HG03520 (cell line): Measurements from ENCODE around the gene CCDC87.
"Not testable (repeated sequence)": the region's sequence is repeated elsewhere in the genome, so short reads cannot be mapped to it uniquely, and the experiment has no call there.

Source experiments
- ATAC-seq: cut with Tn5 transposase; IDR thresholded peaks from one replicate; pipeline ENCODE4 v1.9.1; 2021; ENCODE audit warnings: mild to moderate bottlenecking, moderate library complexity; ENCODE audit not compliant: unreplicated experiment

The CCDC87 gene

DNA sequence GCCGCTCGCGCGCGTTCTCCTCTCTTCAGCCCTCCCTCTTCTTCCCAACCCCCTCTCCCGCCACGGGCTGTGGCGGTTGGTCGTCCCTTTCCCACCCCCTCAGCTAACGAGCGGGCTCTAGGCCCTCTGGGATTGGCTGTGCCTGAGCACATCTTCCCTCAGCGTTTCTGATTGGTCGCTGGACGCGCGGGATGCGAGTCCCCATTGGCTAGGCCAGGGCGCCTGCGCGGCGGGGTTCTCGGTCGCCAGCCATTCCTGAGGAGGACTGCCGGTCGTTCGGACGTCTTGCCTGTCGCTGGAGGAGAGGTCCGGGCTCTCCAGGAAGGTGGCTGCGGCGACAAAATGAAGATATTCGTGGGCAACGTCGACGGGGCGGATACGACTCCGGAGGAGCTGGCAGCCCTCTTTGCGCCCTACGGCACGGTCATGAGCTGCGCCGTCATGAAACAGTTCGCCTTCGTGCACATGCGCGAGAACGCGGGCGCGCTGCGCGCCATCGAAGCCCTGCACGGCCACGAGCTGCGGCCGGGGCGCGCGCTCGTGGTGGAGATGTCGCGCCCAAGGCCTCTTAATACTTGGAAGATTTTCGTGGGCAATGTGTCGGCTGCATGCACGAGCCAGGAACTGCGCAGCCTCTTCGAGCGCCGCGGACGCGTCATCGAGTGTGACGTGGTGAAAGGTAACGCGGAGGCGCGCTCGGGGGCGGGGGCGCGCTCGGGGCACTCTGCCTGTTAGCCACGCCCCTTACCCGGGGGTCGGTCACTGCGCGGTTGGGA is 23.7 kb upstream of the CCDC87 start, which contains the start of gene RBM14:
Gene RBM14 (plus strand): TSS at position 252 of the 776 bp plus-strand sequence. CDS start 91 bp downstream, at position 343.
- peak; percentile 93 for ATAC-seq

DNA sequence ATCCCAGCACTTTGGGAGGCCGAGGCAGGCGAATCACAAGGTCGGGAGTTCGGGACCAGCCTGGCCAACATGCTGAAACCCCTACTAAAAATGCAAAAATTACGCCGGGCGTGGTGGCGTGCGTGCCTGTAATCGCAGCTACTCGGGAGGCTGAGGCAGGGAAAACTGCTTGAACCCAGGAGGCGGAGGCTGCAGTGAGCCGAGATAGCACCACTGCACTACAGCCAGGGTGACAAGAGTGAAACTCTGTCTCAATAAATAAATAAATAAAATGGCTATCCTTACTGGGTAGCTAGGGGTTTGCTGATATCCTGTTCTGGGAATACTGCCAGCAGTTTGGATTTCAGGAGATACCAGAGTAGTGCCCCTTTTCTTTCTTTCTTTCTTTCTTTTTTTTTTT is 21.2 kb upstream of the CCDC87 start:
- ATAC-seq = no peak

DNA sequence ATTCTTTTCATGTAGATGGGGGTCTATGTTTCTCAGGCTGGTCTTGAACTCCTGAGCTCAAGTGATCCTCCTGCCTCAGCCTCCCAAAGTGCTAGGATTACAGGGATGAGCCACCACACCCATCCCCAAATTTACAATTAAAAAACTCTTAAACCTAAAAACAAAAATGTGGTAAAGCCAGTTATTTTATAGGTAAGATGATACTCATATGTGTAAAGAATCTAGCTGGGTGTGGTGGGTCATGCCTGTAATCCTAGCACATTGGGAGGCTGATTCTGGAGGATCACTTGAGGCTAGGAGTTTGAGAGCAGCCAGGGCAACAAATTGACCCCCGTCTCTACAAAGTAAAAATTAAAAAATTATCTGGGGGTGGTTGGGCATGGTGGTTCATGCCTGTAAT is 19.6 kb upstream of the CCDC87 start:
- no peak for ATAC-seq

DNA sequence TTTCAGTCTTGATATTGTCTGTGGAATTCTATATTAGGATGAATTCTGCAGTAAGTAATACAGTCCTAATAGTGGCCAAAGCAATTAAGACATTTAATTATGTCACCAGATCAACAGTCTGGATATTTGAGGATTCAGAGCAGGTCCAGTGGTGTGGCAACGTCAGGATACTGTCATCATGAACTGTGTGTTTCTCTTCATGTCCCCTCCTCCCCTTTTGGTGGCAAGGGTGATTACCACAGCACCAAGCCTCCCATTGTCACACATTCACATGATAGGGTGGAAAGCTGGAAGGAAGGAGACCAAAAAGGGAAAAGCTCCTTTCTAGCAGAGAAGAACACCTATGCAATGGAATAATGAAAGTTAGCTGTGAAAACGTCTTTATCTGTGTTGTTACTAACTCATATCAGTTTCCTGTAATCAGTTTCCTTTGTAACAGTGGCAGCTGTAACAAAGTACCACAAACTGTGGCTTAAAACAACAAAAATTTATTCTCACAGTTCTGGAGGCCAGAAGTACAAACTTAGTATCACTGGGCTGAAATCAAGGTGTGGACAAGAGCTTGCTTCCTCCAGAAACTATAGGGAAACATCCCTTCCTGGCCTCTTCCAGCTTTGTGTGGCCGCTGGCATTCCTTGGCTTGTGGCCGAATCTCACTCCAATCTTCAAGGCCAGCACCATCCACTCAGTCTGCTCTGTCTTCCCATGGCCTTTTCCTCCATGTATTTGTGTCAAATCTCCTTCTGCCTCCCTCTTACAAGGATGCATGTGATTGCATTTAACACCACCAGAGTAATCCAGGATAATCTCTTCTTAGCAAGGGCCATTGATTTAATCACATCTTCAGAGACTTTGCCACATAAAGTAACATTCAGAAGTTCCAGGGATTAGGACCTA is 17.1 kb upstream of the CCDC87 start:
- ATAC-seq = no peak

DNA sequence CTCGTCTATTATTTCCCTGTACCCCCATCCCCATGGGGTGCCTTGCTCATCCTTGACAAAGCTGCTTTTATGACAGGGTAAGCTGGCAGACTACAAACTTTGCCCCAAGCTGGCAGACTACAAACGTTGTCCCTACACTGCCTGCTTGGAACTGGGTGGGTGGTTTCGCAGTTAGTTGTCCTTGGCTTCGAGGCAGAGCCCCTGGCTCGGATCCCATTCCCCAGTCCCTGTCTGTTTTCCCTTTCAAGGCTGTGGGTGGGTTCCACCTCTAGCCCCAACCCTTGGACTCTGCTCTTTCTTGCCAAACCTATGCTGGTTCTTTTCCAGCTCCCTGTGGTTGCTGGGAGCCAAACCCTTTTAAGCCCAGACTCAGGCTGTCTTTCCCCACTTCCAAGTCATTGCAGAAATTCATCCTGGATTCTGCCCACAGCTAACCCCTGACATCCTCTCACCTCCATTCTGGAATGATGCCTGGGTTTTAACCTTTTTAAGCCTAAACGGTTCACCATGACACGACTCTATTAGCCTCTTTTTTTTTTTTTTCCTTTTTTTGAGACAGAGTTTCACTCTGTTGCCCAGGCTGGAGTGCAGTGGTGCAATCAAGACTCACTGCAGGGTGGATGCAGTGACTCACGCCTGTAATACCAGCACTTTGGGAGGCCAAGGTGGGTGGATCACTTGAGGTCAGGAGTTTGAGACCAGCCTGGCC is 14.4 kb upstream of the CCDC87 start:
- ATAC-seq = no peak

DNA sequence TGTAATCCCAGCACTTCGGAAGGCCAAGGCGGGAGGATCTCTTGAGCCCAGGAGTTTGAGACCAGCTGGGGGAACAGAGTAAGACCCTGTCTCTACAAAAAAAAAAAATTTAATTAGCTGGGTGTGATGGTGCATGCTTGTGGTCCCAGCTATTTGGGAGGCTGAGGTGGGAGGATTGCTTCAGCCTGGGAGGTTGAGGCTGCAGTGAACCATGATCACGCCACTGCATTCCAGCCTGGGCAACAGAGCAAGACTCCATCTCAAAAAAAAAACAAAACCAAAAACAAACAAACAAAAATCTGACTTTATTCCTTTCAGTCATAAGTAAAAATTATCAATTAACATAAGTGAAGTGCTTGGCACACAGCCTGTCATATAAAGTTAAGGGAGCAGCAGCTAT is 13.7 kb upstream of the CCDC87 start:
- ATAC-seq = not testable (repeated sequence)

DNA sequence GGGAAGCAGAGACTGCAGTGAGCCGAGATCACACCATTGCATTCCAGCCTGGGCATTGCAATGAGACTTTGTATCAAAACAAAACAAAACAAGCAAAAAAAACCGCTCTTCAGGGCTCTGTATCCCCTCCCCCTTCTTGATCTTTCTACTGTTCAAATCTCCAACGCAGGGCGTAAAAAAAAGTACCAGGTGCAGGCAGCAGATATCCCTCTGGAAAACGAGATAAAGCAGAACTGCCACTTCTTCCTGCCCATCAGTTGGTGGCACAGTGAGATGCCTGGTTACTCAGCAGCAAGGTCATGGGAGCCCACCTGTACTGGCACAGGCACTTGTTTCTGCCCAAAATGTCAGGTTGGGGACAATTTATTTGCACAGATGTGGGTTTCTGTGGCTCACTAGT is 11.3 kb upstream of the CCDC87 start:
- ATAC-seq = no peak

DNA sequence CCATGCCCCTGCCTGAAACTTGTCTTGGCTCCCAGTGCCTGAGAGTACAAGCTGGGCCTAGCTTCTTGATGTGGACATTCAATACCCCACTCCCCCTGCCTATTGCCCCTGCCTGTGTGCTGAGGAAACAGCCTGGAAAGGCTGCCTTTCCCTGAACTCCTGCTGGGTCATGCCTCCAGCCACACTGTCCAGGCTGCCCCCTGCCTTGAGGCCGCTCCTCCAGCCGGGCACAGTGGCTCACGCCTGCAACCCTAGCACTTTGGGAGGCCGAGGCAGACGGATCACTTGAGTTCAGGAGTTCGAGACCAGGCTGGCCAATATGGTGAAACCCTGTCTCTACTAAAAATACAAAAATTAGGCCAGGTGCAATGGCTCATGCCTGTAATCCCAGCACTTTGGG is 10.2 kb upstream of the CCDC87 start:
- ATAC-seq = no peak

DNA sequence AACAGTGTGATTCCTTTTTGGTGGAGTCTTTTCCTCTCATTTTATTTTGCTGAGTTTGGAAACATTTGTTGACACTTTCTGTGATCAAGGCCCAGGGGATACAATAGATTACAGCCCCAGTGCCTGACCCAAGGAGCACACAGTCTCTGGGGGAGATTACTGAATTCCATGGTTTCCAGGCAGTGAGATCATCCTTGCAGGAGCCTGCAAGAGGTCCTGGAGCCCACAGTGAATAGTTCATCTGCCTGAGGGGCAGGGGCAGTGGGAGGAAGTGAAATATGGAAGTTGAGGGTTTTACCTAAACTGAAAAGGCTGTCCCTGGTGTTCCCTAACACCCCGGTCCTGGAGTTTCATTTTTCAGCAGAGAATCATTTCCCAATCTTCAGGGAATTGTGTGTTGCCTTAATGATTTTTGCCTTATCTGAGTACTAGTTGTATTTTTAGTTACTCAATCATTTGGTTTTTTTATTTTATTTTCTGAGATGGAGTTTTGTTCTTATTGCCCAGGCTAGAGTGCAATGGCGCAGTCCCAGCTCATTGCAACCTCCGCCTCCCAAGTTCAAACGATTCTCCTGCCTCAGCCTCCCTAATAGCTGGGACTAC is 7.9 kb upstream of the CCDC87 start:
- ATAC-seq = no peak

DNA sequence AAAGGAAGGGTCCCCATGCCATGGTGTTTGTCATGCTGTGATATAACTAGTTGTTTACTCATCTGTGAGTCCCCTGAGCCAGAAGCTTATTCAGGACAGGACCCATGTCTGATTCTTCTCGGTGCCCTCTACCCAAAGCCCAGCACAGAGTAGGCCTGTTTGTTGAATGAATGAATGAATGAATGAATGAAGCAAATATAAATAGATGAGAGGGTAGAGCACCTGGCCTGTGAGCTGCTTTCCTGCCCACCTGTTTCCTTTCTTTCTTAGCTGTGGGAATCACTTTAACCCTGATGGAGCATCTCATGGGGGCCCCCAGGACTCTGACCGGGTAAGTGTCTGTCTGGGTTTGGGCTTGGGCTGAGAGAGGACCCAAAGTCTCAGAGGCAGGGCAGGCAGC is 7.4 kb upstream of the CCDC87 start:
- no peak for ATAC-seq

DNA sequence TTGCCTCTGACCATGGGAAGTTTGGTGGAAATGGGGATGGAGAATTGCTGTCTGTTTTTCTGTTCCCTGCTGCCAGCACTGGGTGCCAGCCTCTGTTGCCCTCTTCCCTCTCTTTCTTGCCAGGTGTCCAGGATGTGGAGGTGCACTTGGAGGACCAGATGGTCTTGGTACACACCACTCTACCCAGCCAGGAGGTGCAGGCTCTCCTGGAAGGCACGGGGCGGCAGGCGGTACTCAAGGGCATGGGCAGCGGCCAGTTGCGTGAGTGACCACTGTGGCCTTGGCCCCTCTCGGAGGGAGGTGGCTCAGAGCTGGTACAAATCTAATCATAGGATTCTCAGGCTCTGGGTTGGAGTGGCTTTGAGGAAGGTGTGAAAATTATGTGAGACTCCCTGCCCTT is 6.1 kb upstream of the CCDC87 start:
- no peak for ATAC-seq

DNA sequence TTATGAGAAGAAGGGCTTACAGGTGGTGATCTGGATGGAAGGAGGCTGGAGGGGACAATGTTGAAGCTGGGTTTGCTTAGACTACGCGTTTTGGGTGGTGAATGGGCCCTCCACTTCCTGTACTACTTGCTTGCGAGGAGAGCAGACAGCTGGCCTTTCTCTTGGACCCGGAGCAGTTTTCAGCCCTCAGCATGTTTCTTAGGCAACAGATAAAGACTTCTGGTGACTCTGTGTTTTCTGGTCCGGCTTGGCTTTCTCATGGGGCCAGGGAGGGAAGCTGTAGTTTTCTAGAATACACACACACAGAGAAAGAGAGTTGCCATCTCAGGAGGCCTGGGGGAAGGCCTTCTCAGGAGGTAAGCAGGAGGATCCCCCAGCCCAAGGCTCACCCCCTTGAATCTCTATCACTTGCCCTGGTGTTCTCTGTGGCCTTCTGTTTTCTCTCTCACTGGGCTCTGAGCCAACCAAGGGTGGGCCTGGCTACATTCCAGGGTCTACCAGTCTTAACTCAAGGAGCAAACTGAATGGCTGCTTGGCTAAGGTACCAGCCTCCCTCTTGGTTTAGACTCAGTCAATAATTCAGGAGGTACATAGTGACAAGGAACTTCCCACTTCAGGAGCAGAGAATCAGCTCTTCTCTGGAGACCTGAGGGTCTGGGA is 2.5 kb upstream of the CCDC87 start:
- no peak for ATAC-seq

DNA sequence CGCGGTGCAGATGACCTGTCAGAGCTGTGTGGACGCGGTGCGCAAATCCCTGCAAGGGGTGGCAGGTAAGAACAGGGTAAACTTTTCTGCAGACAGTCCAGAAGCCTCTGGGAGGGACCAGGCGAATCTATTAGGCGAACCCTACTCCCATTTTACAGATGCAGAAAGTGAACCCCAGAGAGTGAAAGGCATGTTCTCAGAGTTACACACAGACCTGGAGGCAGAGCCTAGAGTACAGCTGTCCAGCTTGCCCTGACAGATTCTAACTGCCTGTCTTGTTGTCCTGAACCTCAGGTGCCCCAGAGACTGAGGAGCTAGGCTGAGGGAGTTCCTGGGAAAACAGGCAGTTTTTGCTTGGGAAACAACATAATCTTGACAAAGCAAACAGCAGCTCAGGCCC is 787 bp upstream of the CCDC87 start:
- no peak for ATAC-seq

DNA sequence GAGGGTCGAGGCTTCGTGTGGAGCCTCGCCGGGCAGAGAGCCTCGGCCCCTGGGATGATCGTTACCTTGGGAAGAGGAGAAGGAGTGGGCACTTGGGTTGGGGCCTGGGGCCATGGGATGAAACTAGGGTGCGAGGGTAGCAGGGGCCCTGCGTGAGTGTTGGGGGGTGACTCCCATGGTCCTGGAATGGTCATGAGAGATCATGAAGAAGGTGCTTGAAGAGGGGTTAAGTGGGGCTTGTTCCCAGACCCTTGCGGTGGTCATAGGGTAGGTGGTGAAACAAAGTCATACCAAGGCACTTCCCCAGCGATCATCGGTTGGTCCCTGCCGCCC is 406 bp upstream of the CCDC87 start:
- peak; percentile 7 for ATAC-seq

DNA sequence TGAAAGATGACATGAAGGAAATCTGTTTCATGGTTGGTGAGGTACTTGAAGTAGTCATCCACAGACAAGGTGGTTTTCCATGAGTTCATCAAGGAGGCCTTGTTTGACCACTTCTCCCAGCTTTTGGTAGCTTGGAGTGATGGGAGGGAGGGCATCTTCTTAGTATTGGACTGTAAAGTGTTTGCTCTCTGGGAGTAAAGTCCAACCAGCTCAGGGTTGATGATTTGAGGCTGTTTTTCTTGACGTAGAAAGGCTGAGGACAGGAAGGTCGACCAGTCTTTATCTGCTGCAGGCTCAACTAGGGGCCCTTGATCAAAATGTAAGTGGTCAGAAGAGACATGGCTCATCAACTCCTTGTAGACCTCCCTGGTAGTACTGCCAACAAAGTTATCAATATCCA is 1.7 kb downstream of the CCDC87 start:
- ATAC-seq = no peak

DNA sequence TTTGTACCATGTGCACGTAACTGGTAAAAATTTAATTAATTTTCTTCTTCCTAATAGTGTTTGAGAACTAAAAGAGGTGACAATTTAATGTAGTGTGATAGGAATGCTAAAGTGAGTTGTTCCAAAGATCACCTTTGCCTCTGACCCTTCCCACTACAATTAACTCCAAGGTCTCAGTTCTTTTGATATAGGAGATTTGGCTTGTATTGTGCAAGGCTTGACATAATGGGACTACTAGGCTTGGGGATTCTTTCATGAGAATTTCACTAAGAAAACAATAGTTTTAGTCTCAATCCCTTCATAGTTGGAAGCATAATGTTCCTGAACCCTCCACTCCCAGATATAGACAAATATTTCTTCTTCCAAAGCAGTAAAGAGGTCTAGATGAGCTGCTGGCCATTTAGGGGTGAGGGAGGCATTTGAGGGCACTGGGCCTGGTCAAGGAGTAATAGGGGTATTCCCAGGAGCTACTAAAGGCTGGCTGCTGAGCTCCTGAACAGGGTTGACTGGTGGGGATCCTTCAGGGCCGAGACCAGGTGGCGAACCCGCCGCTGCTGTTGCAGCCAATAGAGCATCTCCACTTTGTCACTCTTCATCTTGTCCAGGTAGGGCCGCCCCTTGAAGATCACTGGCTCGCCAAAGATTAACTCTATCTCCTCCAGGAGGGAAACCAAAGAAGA is 2.7 kb downstream of the CCDC87 start:
- ATAC-seq = no peak

DNA sequence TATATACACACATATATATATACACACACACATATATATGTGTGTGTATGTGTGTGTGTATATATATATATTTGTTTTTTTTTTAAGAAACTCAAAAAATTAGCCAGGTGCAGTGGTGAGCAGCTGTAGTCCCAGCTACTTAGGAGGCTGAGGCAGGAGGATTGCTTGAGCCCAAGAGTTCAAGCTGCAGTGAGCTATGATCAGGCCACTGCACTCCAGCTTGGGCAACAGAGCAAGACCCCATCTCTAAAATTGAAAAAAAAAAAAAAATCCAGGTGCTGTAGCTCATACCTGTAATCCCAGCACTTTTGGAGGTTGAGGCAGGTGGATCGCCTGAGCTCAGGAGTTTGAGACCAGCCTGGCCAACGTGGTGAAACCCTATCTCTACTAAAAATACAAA is 3.5 kb downstream of the CCDC87 start:
- ATAC-seq = not testable (repeated sequence)

DNA sequence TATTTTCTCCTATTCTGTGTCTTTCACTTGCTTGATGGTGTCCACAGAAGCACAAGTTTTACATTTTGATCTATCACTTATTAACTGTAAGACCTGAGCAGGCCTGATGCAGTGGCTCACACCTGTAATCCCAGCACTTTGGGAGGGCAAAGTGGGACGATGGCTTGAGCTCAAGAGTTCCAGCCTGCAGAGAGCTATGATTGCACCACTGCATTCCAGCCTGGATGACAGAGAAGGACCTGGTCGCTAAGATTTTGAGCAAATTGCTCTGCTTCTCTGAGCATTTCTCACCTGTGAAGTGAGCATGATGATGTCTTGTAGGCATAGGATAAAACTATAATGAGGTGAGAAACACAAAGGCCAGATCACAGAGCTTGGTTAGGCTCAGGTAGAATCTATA is 6.7 kb downstream of the CCDC87 start:
- ATAC-seq = no peak

DNA sequence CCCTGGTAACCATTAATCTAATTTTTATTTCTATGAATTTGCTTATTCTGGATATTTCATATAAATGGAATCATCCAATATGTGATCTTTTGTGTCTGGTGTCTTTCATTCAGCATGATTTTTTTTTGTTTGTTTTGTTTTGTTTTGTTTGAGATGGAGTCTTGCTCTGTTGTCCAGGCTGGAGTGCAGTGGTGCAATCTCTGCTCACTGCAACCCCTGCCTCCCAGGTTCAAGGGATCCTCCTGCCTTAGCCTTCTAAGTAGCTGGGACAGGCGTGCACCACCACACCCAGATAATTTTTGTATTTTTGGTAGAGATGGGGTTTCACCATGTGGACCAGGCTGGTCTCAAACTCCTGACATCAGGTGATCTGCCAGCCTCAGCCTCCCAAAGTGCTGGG is 7.4 kb downstream of the CCDC87 start:
- not testable (repeated sequence) for ATAC-seq

DNA sequence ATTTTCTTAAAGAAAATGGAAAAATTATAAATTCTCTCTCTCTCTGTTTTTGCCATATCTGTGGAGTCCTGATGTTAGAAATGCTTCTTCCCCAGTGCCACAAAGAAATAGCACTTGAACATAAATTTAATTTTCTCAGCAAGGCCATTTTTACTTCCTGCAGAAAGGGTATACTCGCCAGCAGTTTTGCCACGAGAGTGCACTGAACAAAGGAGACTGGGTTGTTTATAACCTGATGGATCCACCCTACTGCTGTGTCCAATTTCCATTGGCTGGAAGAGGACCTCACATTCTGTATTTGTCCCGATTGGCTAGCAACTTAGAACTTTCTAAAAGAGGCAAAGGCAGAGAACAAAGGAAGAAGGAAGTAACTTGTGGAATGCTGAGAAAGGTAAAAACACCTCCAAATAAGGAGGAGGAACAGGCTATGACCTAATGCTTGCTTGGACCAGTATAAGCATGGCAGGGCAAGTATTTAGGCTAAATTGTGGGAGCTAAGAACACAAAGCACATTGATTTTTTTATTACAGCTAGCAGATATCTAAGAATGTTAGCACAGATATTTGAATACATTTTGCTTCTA is 10.2 kb downstream of the CCDC87 start:
- not testable (repeated sequence) for ATAC-seq
